Astrocyte of the cerebellum (primary cell): ENCODE data around the gene FASTK.

Source experiments
- DNase-seq: peaks from one replicate; pipeline ENCODE4 v3.0.0-alpha.2; 2011; ENCODE audit warnings: low read depth
- H3K4me3 ChIP-seq: 2 replicates; pipeline ENCODE4 v1.5.1; 2011; ENCODE audit warnings: mild to moderate bottlenecking, low read depth, low read length, moderate library complexity
- in situ Hi-C: cut with HindIII; loops from 2 replicates; pipeline ENCODE4 v1.10.0; 2017; ENCODE audit warnings: low sequenced_read_pairs
- TF ChIP-seq, protein P1 (sequence below): IDR thresholded peaks from 2 replicates; pipeline ENCODE4 v1.5.1; 2012; ENCODE audit warnings: low read length, low read depth, moderate library complexity, mild to moderate bottlenecking; ENCODE audit errors: missing control alignments

The FASTK gene

DNA sequence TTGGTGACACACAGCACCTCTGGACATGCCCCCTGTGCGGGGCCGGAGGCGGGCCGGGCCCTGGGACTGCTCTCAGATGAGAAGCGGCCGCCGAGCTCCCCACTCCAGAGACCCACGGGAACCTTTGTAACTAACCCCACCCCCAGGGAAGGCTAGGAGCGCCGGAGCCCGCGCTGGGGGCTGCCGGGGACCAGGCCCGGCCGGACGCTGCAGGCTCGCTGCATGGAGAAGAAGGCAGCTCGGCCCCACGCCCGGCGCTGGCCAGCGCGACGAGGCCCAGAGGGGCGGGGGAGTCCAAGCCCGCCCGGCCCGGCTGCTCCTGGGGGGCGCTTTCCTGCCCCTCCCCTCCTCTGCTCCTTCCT lies 42.2 kb upstream of the FASTK start:
- in situ Hi-C loops = no loop called here
- TF ChIP-seq, protein P1, sequence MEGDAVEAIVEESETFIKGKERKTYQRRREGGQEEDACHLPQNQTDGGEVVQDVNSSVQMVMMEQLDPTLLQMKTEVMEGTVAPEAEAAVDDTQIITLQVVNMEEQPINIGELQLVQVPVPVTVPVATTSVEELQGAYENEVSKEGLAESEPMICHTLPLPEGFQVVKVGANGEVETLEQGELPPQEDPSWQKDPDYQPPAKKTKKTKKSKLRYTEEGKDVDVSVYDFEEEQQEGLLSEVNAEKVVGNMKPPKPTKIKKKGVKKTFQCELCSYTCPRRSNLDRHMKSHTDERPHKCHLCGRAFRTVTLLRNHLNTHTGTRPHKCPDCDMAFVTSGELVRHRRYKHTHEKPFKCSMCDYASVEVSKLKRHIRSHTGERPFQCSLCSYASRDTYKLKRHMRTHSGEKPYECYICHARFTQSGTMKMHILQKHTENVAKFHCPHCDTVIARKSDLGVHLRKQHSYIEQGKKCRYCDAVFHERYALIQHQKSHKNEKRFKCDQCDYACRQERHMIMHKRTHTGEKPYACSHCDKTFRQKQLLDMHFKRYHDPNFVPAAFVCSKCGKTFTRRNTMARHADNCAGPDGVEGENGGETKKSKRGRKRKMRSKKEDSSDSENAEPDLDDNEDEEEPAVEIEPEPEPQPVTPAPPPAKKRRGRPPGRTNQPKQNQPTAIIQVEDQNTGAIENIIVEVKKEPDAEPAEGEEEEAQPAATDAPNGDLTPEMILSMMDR = no peak
- no peak overlapping the region for H3K4me3 ChIP-seq
- no peak for DNase-seq

DNA sequence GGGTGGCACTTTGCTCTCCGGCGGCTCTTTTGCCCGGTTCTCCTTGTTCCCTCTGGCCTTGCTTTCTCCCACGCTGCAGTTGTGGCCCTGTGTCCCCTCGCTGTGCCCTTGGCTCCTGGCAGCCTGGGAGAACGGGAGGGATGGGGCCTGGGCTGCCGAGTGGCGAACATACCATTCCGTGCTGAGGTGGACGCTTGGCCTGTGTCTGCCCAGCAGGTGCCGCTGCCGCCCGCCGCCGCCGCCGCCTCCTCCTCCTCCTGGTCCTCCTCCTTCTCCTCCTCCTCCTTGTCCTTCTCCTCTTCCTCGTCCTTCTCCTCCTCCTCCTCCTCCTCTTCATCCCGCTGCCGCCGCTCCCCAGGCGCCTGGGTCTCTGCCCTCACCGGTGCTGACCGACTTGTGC lies 41.7 kb upstream of the FASTK start:
- no peak for DNase-seq
- TF ChIP-seq, protein P1 = peak; percentile 31
- in situ Hi-C loops = no loop called here
- H3K4me3 ChIP-seq = no peak overlapping the region

DNA sequence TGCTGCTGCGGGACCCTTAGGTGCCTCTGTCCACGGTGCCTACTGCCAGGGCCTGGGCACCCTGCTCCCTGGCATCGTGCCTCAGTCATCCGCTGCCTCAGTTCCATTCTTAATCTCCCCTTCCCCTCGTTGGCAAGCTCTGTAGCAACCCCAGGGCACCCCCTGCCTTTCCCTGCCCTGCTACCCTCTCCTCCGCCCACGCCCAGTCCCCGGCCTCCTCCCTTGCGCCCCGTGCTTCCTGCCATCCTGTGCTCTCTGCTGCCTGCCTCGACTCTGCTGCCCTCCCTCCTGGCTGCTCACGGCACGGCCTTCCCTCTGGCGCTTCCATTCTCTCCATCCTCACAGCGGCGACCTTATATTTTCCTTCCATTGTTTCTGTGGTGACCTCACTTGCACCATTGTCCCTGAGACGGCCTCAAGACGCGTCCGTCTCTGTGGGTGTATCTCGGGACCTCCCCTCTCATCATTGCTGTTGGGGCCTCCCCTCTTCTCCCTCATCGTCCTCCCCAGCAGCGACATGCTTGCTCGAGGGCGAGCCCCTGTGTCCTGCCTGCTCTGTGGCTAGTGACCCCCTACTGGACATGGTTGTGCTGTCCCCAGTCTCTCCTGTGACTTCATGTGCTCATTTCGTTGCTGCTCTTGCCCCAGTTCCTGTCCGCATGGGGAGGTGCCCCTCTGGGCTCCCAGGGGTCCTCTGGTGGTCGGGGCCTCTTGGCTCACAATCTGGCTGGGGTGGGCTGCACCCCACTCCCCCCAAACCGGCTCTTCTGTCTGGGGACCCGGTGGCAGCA lies 41.0 kb upstream of the FASTK start:
- TF ChIP-seq, protein P1 = no peak
- in situ Hi-C loops = no loop called here
- DNase-seq = no peak
- H3K4me3 ChIP-seq = no peak overlapping the region

DNA sequence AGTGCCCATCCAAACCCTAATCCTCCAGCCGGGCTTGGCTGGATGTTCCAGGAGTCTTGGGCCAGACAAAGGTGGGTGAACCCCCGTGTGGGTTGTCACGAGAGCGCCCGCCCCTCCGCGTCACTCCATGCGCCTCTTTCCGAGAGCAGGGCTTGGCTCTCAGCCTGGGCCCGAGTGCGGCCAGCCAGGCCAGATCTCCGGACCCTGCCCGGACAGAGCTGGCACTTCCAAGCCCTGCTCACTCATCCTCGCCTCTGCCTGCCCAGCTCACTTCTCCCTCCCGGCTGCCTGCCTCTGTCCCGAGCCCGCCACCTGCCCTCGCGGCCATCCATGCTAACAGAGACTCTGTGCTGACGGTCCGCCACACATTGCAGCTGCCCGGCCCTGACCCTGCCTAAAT lies 40.3 kb upstream of the FASTK start:
- no peak overlapping the region for H3K4me3 ChIP-seq
- in situ Hi-C loops = no loop called here
- no peak for DNase-seq
- TF ChIP-seq, protein P1 = no peak

DNA sequence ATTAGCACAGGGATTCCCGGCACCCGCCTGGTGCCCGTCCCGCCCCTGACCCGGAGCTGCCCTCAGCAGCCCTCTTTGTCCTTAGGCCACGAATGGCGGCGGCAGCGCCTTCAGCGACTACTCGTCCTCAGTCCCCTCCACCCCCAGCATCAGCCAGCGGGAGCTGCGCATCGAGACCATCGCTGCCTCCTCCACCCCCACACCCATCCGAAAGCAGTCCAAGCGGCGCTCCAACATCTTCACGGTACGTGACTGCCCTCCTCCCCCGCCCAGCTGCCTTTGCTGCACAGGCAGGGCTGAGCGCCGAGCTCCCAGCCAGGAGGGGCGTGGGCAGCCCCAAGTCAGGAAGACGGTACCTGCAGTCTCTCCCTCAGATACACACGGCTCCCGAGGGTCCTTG lies 39.3 kb upstream of the FASTK start:
- in situ Hi-C loops = no loop called here
- DNase-seq = no peak
- TF ChIP-seq, protein P1 = no peak
- H3K4me3 ChIP-seq = no peak overlapping the region

DNA sequence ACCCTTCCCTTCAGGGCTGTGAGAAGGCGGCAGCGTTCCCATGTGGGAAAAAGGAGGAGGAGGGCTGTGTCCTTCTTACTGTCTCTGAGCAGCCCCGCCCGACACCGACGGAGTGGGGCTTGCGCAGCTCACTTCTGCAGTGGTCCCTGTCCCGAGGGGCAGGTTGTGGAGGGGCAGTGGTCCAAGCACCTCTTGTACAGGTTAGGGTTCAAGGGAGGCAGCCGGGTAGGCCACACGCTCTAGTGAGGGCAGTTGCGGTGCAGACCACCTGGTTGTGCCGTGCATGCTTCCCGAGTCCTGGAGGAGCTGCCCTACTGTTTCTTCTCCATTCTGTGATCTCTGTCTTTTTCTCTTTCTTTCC lies 38.4 kb upstream of the FASTK start:
- no peak overlapping the region for H3K4me3 ChIP-seq
- in situ Hi-C loops = no loop called here
- DNase-seq = no peak
- TF ChIP-seq, protein P1 = no peak
